ENCODE data around the gene RABAC1. TPM values are rescaled to one million over a fixed set of nuclear protein-coding genes. Genes with fewer than 3 reads are reported as not detected.

RABAC1 gene
- total RNA-seq, 1 donor from 2014 or later = 56.7 TPM

GRCh38 chr19:41936416-41936850 is 22.7 kb downstream of the RABAC1 start:
- Histone ChIP-seq H3K27ac (replicated peaks) (no peak overlapping the region), H3K4me1 (peaks cover 21% of the 10 kb centered on the region), H3K36me3 (no peaks in the 10 kb centered on the region), H3K27me3 (ENCODE audit: low read depth) (peaks cover 87% of the 10 kb centered on the region), H3K4me3 (no peak overlapping the region), H3K9me3 (replicated peaks) (no peaks in the 10 kb centered on the region)
- TF ChIP-seq CTCF (IDR thresholded peaks at IDR 0.05; ENCODE audit: borderline replicate concordance) = no peak
- intact Hi-C loops (cut with micrococcal nuclease) = loop anchor here (10.0 kb wide), 1 partner anchor 72 kb away; the partner anchor contains the start of gene RPS19
- DNase-seq = no peak

GRCh38 chr19:41935760-41936415 is 23.2 kb downstream of the RABAC1 start:
- intact Hi-C loops (cut with micrococcal nuclease) = loop anchor here (10.0 kb wide), 1 partner anchor 71 kb away; the partner anchor contains the start of gene RPS19
- no peak for TF ChIP-seq CTCF (IDR thresholded peaks at IDR 0.05; ENCODE audit: borderline replicate concordance)
- Histone ChIP-seq H3K4me3 (no peak overlapping the region), H3K9me3 (replicated peaks) (no peaks in the 10 kb centered on the region), H3K36me3 (no peaks in the 10 kb centered on the region), H3K27ac (replicated peaks) (no peak overlapping the region), H3K4me1 (peaks cover 17% of the 10 kb centered on the region), H3K27me3 (ENCODE audit: low read depth) (peaks cover 87% of the 10 kb centered on the region)
- DNase-seq = no peak

- peak; percentile 82 for TF ChIP-seq CTCF (IDR thresholded peaks at IDR 0.05; ENCODE audit: borderline replicate concordance)
- Histone ChIP-seq H3K4me3 (no peak overlapping the region), H3K9me3 (replicated peaks) (no peaks in the 10 kb centered on the region), H3K27me3 (ENCODE audit: low read depth) (peaks cover 87% of the 10 kb centered on the region), H3K4me1 (peaks cover 8% of the 10 kb centered on the region), H3K36me3 (no peaks in the 10 kb centered on the region), H3K27ac (replicated peaks) (no peak overlapping the region)
- intact Hi-C loops (cut with micrococcal nuclease) = loop anchor here (10.0 kb wide), 1 partner anchor 70 kb away; the partner anchor contains the start of gene RPS19
- peak; percentile 56 for DNase-seq
Measured at GRCh38 chr19:41934849-41935374, 24.2 kb downstream of the RABAC1 start.

GRCh38 chr19:41933693-41934426 is 25.3 kb downstream of the RABAC1 start:
- H3K4me1 ChIP-seq = peaks cover 10% of the 10 kb centered on the region
- intact Hi-C loops (cut with micrococcal nuclease) = loop anchor here (10.0 kb wide), 1 partner anchor 69 kb away; the partner anchor contains the start of gene RPS19

More at GRCh38 chr19:41933693-41934426, 25.3 kb downstream of the RABAC1 start:
- no peak for DNase-seq
- Histone ChIP-seq H3K27me3 (ENCODE audit: low read depth) (peaks cover 93% of the 10 kb centered on the region), H3K4me3 (no peak overlapping the region), H3K36me3 (no peaks in the 10 kb centered on the region), H3K27ac (replicated peaks) (no peak overlapping the region), H3K9me3 (replicated peaks) (no peaks in the 10 kb centered on the region)
- no peak for TF ChIP-seq CTCF (IDR thresholded peaks at IDR 0.05; ENCODE audit: borderline replicate concordance)

Measured in left ventricle myocardium inferior (tissue), 1 donor.